ENCODE results near the gene NRL. TPM values are rescaled to one million over a fixed set of nuclear protein-coding genes. Genes with fewer than 3 reads are reported as not detected.
A peak's percentile ranks its signal among the peaks of the same experiment; 100 is the strongest.

The NRL gene
- total and polyA plus RNA-seq, 9 of the 15 experiments (the other 6 are each of a cell fraction or from before 2014, with no cell fraction given) = 0.07 to 2.7 (median 1.4) TPM; not detected in 1

DNA sequence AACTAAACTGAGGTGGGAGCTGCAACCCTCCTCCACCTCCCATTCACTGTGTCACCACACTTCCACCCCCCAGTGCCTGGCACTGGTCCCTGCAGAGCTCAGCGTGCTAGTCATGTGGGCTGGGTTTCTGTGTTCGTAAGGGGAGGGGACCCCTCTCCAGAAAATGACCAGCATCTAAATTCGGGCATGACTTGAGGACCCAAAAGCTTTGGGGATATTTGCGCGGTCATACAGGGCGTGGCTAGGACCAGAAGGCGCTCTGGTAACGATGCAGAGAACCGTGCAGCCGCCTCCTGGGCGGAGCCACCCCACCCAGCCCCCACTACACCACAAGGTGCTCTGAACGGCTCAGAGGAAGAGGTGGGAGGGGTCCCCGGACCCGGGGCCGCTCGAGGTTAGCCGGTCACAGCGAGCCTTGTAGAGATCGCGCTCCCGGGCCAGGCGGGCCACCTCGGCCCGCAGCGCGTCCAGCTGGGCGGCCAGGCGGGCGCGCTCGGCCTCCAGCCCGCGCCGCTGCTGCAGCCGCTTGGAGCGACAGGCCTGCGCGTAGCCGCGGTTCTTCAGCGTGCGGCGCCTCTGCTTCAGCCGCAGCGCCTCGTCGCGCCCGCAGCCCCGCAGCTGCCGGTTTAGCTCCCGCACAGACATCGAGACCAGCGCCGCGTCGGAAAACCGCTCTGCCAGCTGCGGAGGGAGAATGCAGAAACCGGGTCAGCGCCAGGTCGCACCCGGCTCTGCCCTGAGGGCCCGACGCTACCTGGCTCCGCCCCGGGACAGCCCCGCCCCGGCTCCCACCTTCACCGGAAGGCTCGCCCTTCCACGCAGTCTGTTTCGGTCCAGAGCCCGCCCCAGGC, 33.6 kb downstream of the NRL start (continued):
- TF ChIP-seq, protein P1, sequence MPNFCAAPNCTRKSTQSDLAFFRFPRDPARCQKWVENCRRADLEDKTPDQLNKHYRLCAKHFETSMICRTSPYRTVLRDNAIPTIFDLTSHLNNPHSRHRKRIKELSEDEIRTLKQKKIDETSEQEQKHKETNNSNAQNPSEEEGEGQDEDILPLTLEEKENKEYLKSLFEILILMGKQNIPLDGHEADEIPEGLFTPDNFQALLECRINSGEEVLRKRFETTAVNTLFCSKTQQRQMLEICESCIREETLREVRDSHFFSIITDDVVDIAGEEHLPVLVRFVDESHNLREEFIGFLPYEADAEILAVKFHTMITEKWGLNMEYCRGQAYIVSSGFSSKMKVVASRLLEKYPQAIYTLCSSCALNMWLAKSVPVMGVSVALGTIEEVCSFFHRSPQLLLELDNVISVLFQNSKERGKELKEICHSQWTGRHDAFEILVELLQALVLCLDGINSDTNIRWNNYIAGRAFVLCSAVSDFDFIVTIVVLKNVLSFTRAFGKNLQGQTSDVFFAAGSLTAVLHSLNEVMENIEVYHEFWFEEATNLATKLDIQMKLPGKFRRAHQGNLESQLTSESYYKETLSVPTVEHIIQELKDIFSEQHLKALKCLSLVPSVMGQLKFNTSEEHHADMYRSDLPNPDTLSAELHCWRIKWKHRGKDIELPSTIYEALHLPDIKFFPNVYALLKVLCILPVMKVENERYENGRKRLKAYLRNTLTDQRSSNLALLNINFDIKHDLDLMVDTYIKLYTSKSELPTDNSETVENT (CRISPR knock-in tag; IDR thresholded peaks at IDR 0.05) = peak; percentile 74; the same call in 1 of the 2 replicates
- TF ChIP-seq ZNF140 (CRISPR knock-in tag; IDR thresholded peaks at IDR 0.05) (no peak), MTA3 (IDR thresholded peaks at IDR 0.05; ENCODE audit: borderline replicate concordance) (peak; percentile 65; the same call in 1 of the 2 replicates), ATF1 (CRISPR knock-in tag; IDR thresholded peaks at IDR 0.05) (no peak), ATF1 (tag; IDR thresholded peaks at IDR 0.05) (peak; percentile 41), ZNF431 (CRISPR knock-in tag; IDR thresholded peaks at IDR 0.05) (no peak), TBL1XR1 (IDR thresholded peaks at IDR 0.05; ENCODE audit: low read length in 2 of 2) (no peak), ZNF695 (CRISPR knock-in tag; IDR thresholded peaks at IDR 0.05) (no peak), NCOA1 (IDR thresholded peaks at IDR 0.05; ENCODE audit: low read depth) (no peak), DIDO1 (tag; IDR thresholded peaks at IDR 0.05; ENCODE audit: low read depth) (no peak), GTF2A2 (tag; IDR thresholded peaks at IDR 0.05) (no peak), ETV5 (CRISPR knock-in tag; IDR thresholded peaks at IDR 0.05; ENCODE audit: low read depth) (no peak), HEY1 (CRISPR knock-in tag; IDR thresholded peaks at IDR 0.05; ENCODE audit: borderline replicate concordance) (no peak)
- TF ChIP-seq, protein P2, sequence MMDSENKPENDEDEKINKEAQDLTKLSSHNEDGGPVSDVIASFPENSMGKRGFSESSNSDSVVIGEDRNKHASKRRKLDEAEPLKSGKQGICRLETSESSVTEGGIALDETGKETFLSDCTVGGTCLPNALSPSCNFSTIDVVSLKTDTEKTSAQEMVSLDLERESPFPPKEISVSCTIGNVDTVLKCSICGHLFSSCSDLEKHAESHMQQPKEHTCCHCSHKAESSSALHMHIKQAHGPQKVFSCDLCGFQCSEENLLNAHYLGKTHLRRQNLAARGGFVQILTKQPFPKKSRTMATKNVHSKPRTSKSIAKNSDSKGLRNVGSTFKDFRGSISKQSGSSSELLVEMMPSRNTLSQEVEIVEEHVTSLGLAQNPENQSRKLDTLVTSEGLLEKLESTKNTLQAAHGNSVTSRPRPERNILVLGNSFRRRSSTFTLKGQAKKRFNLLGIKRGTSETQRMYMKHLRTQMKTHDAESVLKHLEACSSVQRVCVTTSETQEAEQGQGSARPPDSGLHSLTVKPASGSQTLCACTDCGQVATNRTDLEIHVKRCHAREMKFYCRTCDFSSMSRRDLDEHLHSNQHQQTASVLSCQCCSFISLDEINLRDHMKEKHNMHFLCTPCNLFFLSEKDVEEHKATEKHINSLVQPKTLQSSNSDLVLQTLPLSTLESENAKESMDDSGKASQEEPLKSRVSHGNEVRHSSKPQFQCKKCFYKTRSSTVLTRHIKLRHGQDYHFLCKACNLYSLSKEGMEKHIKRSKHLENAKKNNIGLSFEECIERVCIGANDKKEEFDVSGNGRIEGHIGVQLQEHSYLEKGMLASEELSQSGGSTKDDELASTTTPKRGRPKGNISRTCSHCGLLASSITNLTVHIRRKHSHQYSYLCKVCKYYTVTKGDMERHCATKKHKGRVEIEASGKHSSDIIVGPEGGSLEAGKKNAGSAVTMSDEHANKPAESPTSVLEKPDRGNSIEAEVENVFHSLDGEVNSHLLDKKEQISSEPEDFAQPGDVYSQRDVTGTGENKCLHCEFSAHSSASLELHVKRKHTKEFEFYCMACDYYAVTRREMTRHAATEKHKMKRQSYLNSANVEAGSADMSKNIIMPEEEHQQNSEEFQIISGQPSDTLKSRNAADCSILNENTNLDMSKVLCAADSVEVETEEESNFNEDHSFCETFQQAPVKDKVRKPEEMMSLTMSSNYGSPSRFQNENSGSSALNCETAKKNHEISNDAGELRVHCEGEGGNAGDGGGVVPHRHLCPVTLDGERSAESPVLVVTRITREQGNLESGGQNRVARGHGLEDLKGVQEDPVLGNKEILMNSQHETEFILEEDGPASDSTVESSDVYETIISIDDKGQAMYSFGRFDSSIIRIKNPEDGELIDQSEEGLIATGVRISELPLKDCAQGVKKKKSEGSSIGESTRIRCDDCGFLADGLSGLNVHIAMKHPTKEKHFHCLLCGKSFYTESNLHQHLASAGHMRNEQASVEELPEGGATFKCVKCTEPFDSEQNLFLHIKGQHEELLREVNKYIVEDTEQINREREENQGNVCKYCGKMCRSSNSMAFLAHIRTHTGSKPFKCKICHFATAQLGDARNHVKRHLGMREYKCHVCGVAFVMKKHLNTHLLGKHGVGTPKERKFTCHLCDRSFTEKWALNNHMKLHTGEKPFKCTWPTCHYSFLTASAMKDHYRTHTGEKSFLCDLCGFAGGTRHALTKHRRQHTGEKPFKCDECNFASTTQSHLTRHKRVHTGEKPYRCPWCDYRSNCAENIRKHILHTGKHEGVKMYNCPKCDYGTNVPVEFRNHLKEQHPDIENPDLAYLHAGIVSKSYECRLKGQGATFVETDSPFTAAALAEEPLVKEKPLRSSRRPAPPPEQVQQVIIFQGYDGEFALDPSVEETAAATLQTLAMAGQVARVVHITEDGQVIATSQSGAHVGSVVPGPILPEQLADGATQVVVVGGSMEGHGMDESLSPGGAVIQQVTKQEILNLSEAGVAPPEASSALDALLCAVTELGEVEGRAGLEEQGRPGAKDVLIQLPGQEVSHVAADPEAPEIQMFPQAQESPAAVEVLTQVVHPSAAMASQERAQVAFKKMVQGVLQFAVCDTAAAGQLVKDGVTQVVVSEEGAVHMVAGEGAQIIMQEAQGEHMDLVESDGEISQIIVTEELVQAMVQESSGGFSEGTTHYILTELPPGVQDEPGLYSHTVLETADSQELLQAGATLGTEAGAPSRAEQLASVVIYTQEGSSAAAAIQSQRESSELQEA (IDR thresholded peaks at IDR 0.05; ENCODE audit: low read depth) = no peak
